Psoas muscle (tissue), 8 donors: ENCODE data around the gene SLC7A14. TPM values are rescaled to one million over a fixed set of nuclear protein-coding genes. Genes with fewer than 3 reads are reported as not detected.

Source experiments
- ATAC-seq, 4 donors: fragments of 200-7000 bp; cut with Tn5 transposase; one replicate each; pipeline ENCODE4 v1.9.1; 2020; ENCODE audit warnings: moderate library complexity in 3 of 4, mild to moderate bottlenecking in 2 of 4
- DNase-seq, 2 donors: peaks; one replicate each; pipeline ENCODE4 v3.0.0-alpha.2; 2020
- H3K27ac ChIP-seq: fragments of 200-600 bp; one replicate; pipeline ENCODE4 v1.8.0; 2022
- H3K27me3 ChIP-seq, 3 donors: fragments of 200-600 bp in 1 of 3; one replicate each; pipeline versions ENCODE4 v1.6.1 to v1.8.0; 2013 to 2022; ENCODE audit warnings: low read length in 2 of 3, mild to moderate bottlenecking in 2 of 3, moderate library complexity in 1 of 3; ENCODE audit not compliant: insufficient read depth in 3 of 3
- H3K36me3 ChIP-seq, 2 donors: fragments of 200-600 bp in 1 of 2; one replicate each; pipeline versions ENCODE4 v1.6.1 to v1.8.0; 2013 to 2022; ENCODE audit warnings: low read depth in 1 of 2, mild to moderate bottlenecking in 1 of 2, moderate library complexity in 1 of 2; ENCODE audit not compliant: insufficient read depth in 1 of 2
- H3K4me1 ChIP-seq: fragments of 200-600 bp; one replicate; pipeline ENCODE4 v1.8.0; 2022
- H3K4me3 ChIP-seq: fragments of 200-600 bp; one replicate; pipeline ENCODE4 v1.8.0; 2022; ENCODE audit warnings: mild to moderate bottlenecking
- H3K9me3 ChIP-seq: fragments of 200-600 bp; one replicate; pipeline ENCODE4 v1.8.0; 2022
- CTCF ChIP-seq: fragments of 200-600 bp; IDR thresholded peaks from one replicate; pipeline ENCODE4 v1.8.0; 2022; ENCODE audit warnings: antibody characterized with exemption
- WGBS, 3 donors: extraction: QIAGEN DNeasy Blood & Tissue Kit; methylation state at CpG; one replicate each; pipeline versions ENCODE4 v1.1.6 to v1.1.7; 2013; 5-methylcytosine and 5-hydroxymethylcytosine counted together
- intact Hi-C, 2 donors: fragments of 100-400 bp; cut with DNase I; formaldehyde crosslinking; loops; one replicate each; pipeline versions ENCODE4 v1.11.0 to v1.14.2; 2022
- polyA plus RNA-seq, 3 donors: library from polyadenylated mRNA; stranded (reverse); fragments of 200-250 nt; gene quantifications; one replicate each; pipeline ENCODE4 v1.2.3, GENCODE V29; 2013
- total RNA-seq, 4 donors: library from RNA; stranded (reverse); fragmentation: NEBNext Ultra II Directional in 2 of 4; extraction: Animal tissue kit (Norgen Biotek cat#: 25700) in 2 of 4; gene quantifications; one replicate each; pipeline versions ENCODE4 v1.2.1 to v1.2.4, GENCODE V29; 2021 to 2023
- donor health status: healthy with polysubstance abuse.
- donor health status: DM: no; HTN: no; CAD: no; lungs with moderate emphysema.
- donor health status: Bipolar disorder and iron deficiency.
- donor health status: healthy.
- donor health status: DM: yes; HTN: yes; CAD: no.
- donor health status: DM: no; HTN: no; CAD: no.
- donor health status: DM: no; HTN: no; CAD: no.
- donor health status: DM: yes; HTN: yes; CAD: no.

SLC7A14 gene
- total and polyA plus RNA-seq, 7 donors = under 0.01 to 0.04 (median 0.01) TPM; not detected in 4

DNA sequence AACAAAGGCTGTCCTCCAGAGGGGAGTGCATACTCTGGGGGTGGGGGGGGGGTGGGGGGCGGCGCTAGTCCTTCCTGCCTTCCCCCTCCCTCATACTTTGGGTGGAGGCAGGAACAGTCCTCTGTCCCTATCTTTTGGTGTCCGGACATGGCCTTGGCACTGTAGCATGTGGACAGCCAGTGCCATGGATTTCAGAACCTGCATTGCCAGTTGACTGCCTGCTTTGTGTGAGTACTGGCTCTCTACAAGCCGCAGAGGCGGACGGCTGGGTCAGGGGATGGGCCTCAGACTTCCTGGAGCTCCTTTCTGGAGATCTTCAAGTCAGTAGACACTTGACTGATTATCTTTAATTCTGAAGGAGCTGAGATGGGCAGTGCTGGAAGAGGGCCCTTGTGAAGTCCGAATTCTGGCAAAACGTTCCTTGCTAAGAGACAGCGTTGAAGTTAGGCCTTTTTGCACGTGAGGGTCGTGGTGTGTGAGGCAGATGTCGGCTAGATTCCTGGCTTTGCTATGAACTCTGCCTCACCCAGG, 164.7 kb downstream of the SLC7A14 start:
- DNase-seq (peak in 1 of 2 donors; percentile 21), ATAC-seq (no peak)
- Histone ChIP-seq H3K9me3 (no peaks in the 10 kb centered on the region), H3K4me1 (peaks cover 9% of the 10 kb centered on the region), H3K27ac (no peak overlapping the region), H3K36me3 (no peaks in the 10 kb centered on the region), H3K27me3 (peaks cover 0 to 38% (median 7%) of the 10 kb centered on the region in 3 donors), H3K4me3 (peak overlapping the region; percentile 28)
- TF ChIP-seq CTCF = no peak
- 40 to 46% (median 44%) methylated on average over 12 of the region's 12 CpGs for WGBS, 3 donors
- intact Hi-C loops = no loop called here

DNA sequence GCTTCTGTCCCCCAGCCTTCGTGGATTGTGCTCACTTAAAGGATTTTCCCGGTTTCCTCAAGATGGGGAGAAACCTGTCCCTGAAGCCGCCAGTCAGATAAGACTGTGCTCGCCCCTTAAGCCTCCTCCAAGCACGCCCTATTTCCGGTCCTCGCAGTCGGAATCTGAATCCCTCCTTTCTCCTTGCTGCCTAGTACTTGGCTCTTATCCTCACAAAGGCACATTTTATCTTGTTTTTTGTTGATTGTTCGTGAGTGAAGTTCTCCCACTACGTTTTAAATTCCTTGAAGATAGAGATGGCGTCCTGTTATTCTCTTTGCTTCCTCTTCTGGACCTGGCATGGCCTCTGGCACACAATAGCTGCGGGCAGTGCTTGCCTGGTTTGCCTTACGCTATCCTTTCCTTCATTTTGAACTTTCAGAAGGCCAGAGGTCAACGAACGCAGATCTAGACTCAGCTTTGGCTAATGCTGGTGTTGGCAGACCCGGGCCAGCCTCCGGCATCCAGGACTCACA, 165.5 kb downstream of the SLC7A14 start:
- Histone ChIP-seq H3K4me1 (peaks cover 9% of the 10 kb centered on the region), H3K36me3 (no peaks in the 10 kb centered on the region), H3K4me3 (peak overlapping the region; percentile 67), H3K9me3 (no peaks in the 10 kb centered on the region), H3K27ac (no peak overlapping the region), H3K27me3 (peaks cover 0 to 38% (median 7%) of the 10 kb centered on the region in 3 donors)
- TF ChIP-seq CTCF = no peak
- 54 to 60% (median 59%) methylated on average over 17 of the region's 17 CpGs for WGBS, 3 donors
- intact Hi-C loops = no loop called here
- no peak for ATAC-seq
- no peak for DNase-seq

DNA sequence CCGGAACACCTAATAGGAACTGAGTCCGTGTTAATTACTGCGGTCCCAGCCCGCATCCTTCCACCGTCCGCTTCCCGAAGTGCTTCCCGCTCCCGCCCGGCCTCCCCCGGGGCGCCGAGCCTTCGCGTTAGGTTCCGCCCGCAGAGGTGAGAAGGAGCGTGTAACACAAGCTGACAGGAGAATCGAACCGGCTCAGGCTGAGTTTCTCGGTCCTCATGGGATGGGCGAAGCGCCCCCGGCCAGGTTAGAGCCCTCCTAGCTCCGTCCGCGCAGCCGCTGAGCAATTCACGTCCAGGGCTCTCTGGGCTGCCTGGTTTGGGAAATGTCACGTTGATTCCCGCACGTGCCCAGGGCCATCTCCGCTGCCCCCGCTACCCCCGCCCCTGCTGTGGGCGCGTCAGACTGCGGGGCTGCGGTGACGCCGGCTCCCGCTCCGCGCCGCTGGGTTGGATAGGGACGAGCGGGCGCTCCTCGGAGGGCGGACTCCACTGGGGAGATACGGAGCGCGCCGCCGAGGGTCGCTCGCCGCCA, 166.3 kb downstream of the SLC7A14 start:
- Histone ChIP-seq H3K27me3 (peaks cover 0 to 38% (median 7%) of the 10 kb centered on the region in 3 donors), H3K36me3 (no peaks in the 10 kb centered on the region), H3K9me3 (no peaks in the 10 kb centered on the region), H3K4me3 (peak overlapping the region; percentile 67), H3K4me1 (peaks cover 9% of the 10 kb centered on the region), H3K27ac (no peak overlapping the region)
- intact Hi-C loops = loop anchor here in 1 of 2 donors (5.0 to 10.0 kb wide), 2 partner anchors 273 to 395 kb away; no protein-coding TSS in a partner anchor
- peak; percentile 41 to 65 (median 52) for ATAC-seq
- WGBS, 3 donors = 3 to 6% (median 5%) methylated on average over 58 of the region's 58 CpGs
- peak; percentile 23 to 60 for DNase-seq
- no peak for TF ChIP-seq CTCF

- peak; percentile 41 to 70 (median 54) for ATAC-seq
- no peak within 1 kb of the TSS for H3K27ac ChIP-seq
- peaks cover 9% of the 10 kb centered on the region for H3K4me1 ChIP-seq
- no peaks in the 10 kb centered on the region for H3K9me3 ChIP-seq
- TF ChIP-seq CTCF = no peak
- peaks cover 0 to 38% (median 7%) of the 10 kb centered on the region in 3 donors for H3K27me3 ChIP-seq
- 2 to 4% (median 3%) methylated on average over 61 to 79 of the region's 79 CpGs for WGBS, 3 donors
- intact Hi-C loops = loop anchor here in 1 of 2 donors (5.0 to 10.0 kb wide), 2 partner anchors 274 to 396 kb away; no protein-coding TSS in a partner anchor
- H3K36me3 ChIP-seq = no peaks in the 10 kb centered on the region
- H3K4me3 ChIP-seq = peak within 1 kb of the TSS; percentile 67
- peak; percentile 53 to 70 for DNase-seq
Observed at GRCh38 chr3:170418422-170419398, 167.2 kb downstream of the SLC7A14 start, which contains the start of gene CLDN11. CLDN11 (plus strand) TSS chr3:170418868; CDS start chr3:170419067, 199 bp downstream.
